ENCODE measurements around the gene TRAK2.

GRCh38 chr2:201401815-201402214, 49.4 kb downstream of the TRAK2 start:
- no peak for TF ChIP-seq CTCF (IDR thresholded peaks at IDR 0.05 in 8 of 11, conservative IDR thresholded peaks at IDR 0.05 in 3 of 11)
- no peak for TF ChIP-seq POLR2A (IDR thresholded peaks at IDR 0.05)
